H9 (cell line): ENCODE measurements around the gene PDE1A. TPM values are rescaled to one million over a fixed set of nuclear protein-coding genes. Genes with fewer than 3 reads are reported as not detected.

Source experiments
- DNase-seq: peaks from one replicate; pipeline ENCODE4 v3.0.0-alpha.2; 2017
- H2AFZ ChIP-seq: one replicate; pipeline ENCODE4 v1.6.1; 2013; ENCODE audit warnings: mild to moderate bottlenecking, low read length, control low read depth, moderate library complexity
- H2AK5ac ChIP-seq: 2 replicates; pipeline ENCODE4 v1.6.1; 2013; ENCODE audit warnings: low read length, control low read depth, mixed read lengths; ENCODE audit not compliant: insufficient read length
- H2BK120ac ChIP-seq: one replicate; pipeline ENCODE4 v1.6.1; 2013; ENCODE audit warnings: low read depth, mild to moderate bottlenecking, low read length, control low read depth, inconsistent platforms; ENCODE audit not compliant: poor library complexity, severe bottlenecking
- H2BK12ac ChIP-seq: 2 replicates; pipeline ENCODE4 v1.6.1; 2013; ENCODE audit warnings: low read length, control low read depth, mixed read lengths, low read depth; ENCODE audit not compliant: insufficient read length
- H2BK15ac ChIP-seq: 2 replicates; pipeline ENCODE4 v1.6.1; 2013; ENCODE audit warnings: low read depth, low read length, control low read depth
- H2BK20ac ChIP-seq: one replicate; pipeline ENCODE4 v1.6.1; 2013; ENCODE audit warnings: low read depth, mild to moderate bottlenecking, low read length, control low read depth, inconsistent platforms; ENCODE audit not compliant: poor library complexity, severe bottlenecking
- H2BK5ac ChIP-seq: 2 replicates; pipeline ENCODE4 v1.6.1; 2013; ENCODE audit warnings: low read length, control low read depth, mixed read lengths; ENCODE audit not compliant: insufficient read length
- H3K14ac ChIP-seq: 2 replicates; pipeline ENCODE4 v1.6.1; 2013; ENCODE audit warnings: low read length, control low read depth; ENCODE audit not compliant: insufficient read depth
- H3K18ac ChIP-seq: 2 replicates; pipeline ENCODE4 v1.6.1; 2013; ENCODE audit warnings: low read depth, mild to moderate bottlenecking, mixed read lengths, low read length, control low read depth; ENCODE audit not compliant: insufficient read length
- H3K23ac ChIP-seq: 2 replicates; pipeline ENCODE4 v1.6.1; 2013; ENCODE audit warnings: low read length, control low read depth, mixed read lengths, low read depth; ENCODE audit not compliant: insufficient read length
- H3K23me2 ChIP-seq: 2 replicates; pipeline ENCODE4 v1.6.1; 2013; ENCODE audit warnings: low read depth, mild to moderate bottlenecking, mixed read lengths, low read length, control low read depth; ENCODE audit not compliant: insufficient read length, poor library complexity, severe bottlenecking
- H3K27ac ChIP-seq: 2 replicates; pipeline ENCODE4 v1.5.1; 2013; ENCODE audit warnings: low read length, control low read depth, mixed read lengths, low read depth; ENCODE audit not compliant: insufficient read length
- H3K27me3 ChIP-seq: 2 replicates; pipeline ENCODE4 v1.6.1; 2013; ENCODE audit warnings: low read length, control low read depth, inconsistent platforms; ENCODE audit not compliant: insufficient read depth
- H3K4ac ChIP-seq: 2 replicates; pipeline ENCODE4 v1.6.1; 2013; ENCODE audit warnings: low read depth, mild to moderate bottlenecking, control low read depth, inconsistent platforms, low read length, moderate library complexity
- H3K4me1 ChIP-seq: 2 replicates; pipeline ENCODE4 v1.6.1; 2013; ENCODE audit warnings: low read length, control low read depth, inconsistent platforms; ENCODE audit not compliant: insufficient read depth
- H3K4me2 ChIP-seq: 2 replicates; pipeline ENCODE4 v1.6.1; 2013; ENCODE audit warnings: low read length, control low read depth, mixed read lengths; ENCODE audit not compliant: insufficient read length, insufficient read depth
- H3K56ac ChIP-seq: 2 replicates; pipeline ENCODE4 v1.6.1; 2013; ENCODE audit warnings: low read depth, mild to moderate bottlenecking, mixed read lengths, low read length, control low read depth; ENCODE audit not compliant: insufficient read length
- H3K79me1 ChIP-seq: 2 replicates; pipeline ENCODE4 v1.6.1; 2013; ENCODE audit warnings: low read depth, mild to moderate bottlenecking, moderate library complexity, low read length, control low read depth, inconsistent platforms; ENCODE audit not compliant: insufficient read depth, poor library complexity, severe bottlenecking
- H3K79me2 ChIP-seq: 2 replicates; pipeline ENCODE4 v1.6.1; 2013; ENCODE audit warnings: low read length, control low read depth, inconsistent platforms; ENCODE audit not compliant: insufficient read depth
- H3K9ac ChIP-seq: 2 replicates; pipeline ENCODE4 v1.6.1; 2013; ENCODE audit warnings: low read length, control low read depth, mixed read lengths; ENCODE audit not compliant: insufficient read length; ENCODE audit errors: extremely low read depth
- H3K9me3 ChIP-seq: one replicate; pipeline ENCODE4 v1.6.1; 2013; ENCODE audit warnings: low read depth, low read length, inconsistent platforms; ENCODE audit not compliant: control insufficient read depth
- H3T11ph ChIP-seq: one replicate; pipeline ENCODE4 v1.6.1; 2013; ENCODE audit warnings: mild to moderate bottlenecking, low read length, control low read depth, inconsistent platforms
- H4K20me1 ChIP-seq: one replicate; pipeline ENCODE4 v1.6.1; 2013; ENCODE audit not compliant: control insufficient read depth, insufficient read length, insufficient read depth
- H4K5ac ChIP-seq: 2 replicates; pipeline ENCODE4 v1.6.1; 2013; ENCODE audit warnings: low read depth, mild to moderate bottlenecking, mixed read lengths, low read length, control low read depth; ENCODE audit not compliant: insufficient read length
- H4K8ac ChIP-seq: replicated peaks from 2 replicates; pipeline ENCODE4 v1.6.1; 2013; ENCODE audit warnings: low read length, control low read depth, mixed read lengths, low read depth; ENCODE audit not compliant: insufficient read length
- H4K91ac ChIP-seq: 2 replicates; pipeline ENCODE4 v1.6.1; 2013; ENCODE audit warnings: low read depth, mild to moderate bottlenecking, moderate library complexity, mixed read lengths, low read length, control low read depth; ENCODE audit not compliant: insufficient read length
- H3K27ac Mint-ChIP-seq, 3 experiments: 2 replicates in 2 of 3; 3 replicates in 1 of 3; pipeline ENCODE4 v1.8.0; 2020 to 2021; ENCODE audit warnings: mixed read lengths in 3 of 3, mild to moderate bottlenecking in 1 of 3, moderate library complexity in 1 of 3
- H3K27me3 Mint-ChIP-seq: 2 replicates; pipeline ENCODE4 v1.8.0; 2021; ENCODE audit warnings: low read depth, mild to moderate bottlenecking, moderate library complexity, mixed read lengths
- H3K36me3 Mint-ChIP-seq, 3 experiments: 2 replicates in 2 of 3; 3 replicates in 1 of 3; pipeline ENCODE4 v1.8.0; 2020 to 2021; ENCODE audit warnings: low read depth in 3 of 3, mixed read lengths in 3 of 3; ENCODE audit not compliant: insufficient read depth in 1 of 3
- H3K4me1 Mint-ChIP-seq, 2 experiments: 2 replicates each; pipeline ENCODE4 v1.8.0; 2020; ENCODE audit warnings: mixed read lengths in 2 of 2
- H3K4me3 Mint-ChIP-seq, 2 experiments: 2 replicates in 1 of 2; 3 replicates in 1 of 2; pipeline ENCODE4 v1.8.0; 2020 to 2021; ENCODE audit warnings: mild to moderate bottlenecking in 2 of 2, mixed read lengths in 2 of 2, moderate library complexity in 1 of 2
- H3K9me3 Mint-ChIP-seq, 2 experiments: 2 replicates in 1 of 2; 3 replicates in 1 of 2; pipeline ENCODE4 v1.8.0; 2020; ENCODE audit warnings: mild to moderate bottlenecking in 2 of 2, mixed read lengths in 2 of 2, moderate library complexity in 1 of 2
- WGBS: extraction: QIAGEN DNeasy Blood & Tissue Kit; methylation state at CpG from one replicate; pipeline ENCODE4 v1.1.7; 2013; ENCODE audit warnings: missing lambda C conversion rate, low lambda C conversion rate, mixed read lengths; ENCODE audit not compliant: insufficient read length; ENCODE audit errors: extremely low coverage; 5-methylcytosine and 5-hydroxymethylcytosine counted together
- total RNA-seq: library from RNA; stranded (reverse); gene quantifications from 2 replicates; pipeline ENCODE4 v1.2.1, GENCODE V29; 2021
- TF ChIP-seq, protein P1 (sequence below): fragments of 200-600 bp; sonication (generic); conservative IDR thresholded peaks from 3 replicates; pipeline ENCODE4 v1.8.0; 2021; ENCODE audit warnings: antibody characterized with exemption, mild to moderate bottlenecking

PDE1A gene
- total RNA-seq, 1 experiment from 2014 or later, result 0.11 TPM

DNA sequence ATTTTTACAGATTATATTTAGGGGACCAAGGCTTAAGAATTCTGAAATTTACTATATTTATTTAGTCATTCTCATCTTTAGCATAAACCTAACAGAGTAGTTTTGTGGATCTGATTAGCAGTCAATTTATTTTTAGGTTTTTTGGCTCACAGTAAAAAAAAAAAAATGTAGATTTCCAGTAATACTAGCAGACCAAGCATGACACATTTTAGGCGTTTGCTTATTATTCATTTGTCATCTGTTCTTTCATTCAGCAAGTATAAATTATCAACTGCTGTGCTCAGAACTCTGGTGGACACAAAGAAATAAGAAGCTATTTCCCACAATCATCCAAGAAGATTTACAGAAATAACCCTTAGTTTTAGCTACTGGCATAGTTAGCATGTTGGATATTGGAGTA lies 20.6 kb downstream of the PDE1A start:
- no peak overlapping the region for H3K23ac ChIP-seq
- H3K27me3 Mint-ChIP-seq, result no peaks in the 10 kb centered on the region
- H3K79me2 ChIP-seq, result no peaks in the 10 kb centered on the region
- no peak overlapping the region for H2BK20ac ChIP-seq
- no peaks in the 10 kb centered on the region for H3K79me1 ChIP-seq
- no peak overlapping the region for H3K18ac ChIP-seq
- H3K9ac ChIP-seq, result no peak overlapping the region
- H4K8ac ChIP-seq, result no peak overlapping the region
- no peaks in the 10 kb centered on the region; the same call in 1 of the 2 replicates for H3K4me1 ChIP-seq
- no peak overlapping the region for H4K91ac ChIP-seq
- no CpG with 5 or more reads among the region's 1 CpG for WGBS
- H2BK5ac ChIP-seq, result no peak overlapping the region
- no peak overlapping the region for H3K27ac ChIP-seq
- H4K5ac ChIP-seq, result no peak overlapping the region
- H3K4me2 ChIP-seq, result no peak overlapping the region
- H3K23me2 ChIP-seq, result no peaks in the 10 kb centered on the region
- H2BK15ac ChIP-seq, result no peak overlapping the region
- no peaks in the 10 kb centered on the region; a peak in 1 of 5 replicates for H3K9me3 Mint-ChIP-seq
- peaks cover 3 to 4% of the 10 kb centered on the region in 2 experiments; a peak in 1 of 4 replicates for H3K4me1 Mint-ChIP-seq
- H3T11ph ChIP-seq, result no peak overlapping the region
- no peak overlapping the region for H3K4me3 Mint-ChIP-seq
- no peak overlapping the region for H3K14ac ChIP-seq
- no peak for DNase-seq
- H2AFZ ChIP-seq, result no peak overlapping the region
- H3K27me3 ChIP-seq, result no peaks in the 10 kb centered on the region
- TF ChIP-seq, protein P1, sequence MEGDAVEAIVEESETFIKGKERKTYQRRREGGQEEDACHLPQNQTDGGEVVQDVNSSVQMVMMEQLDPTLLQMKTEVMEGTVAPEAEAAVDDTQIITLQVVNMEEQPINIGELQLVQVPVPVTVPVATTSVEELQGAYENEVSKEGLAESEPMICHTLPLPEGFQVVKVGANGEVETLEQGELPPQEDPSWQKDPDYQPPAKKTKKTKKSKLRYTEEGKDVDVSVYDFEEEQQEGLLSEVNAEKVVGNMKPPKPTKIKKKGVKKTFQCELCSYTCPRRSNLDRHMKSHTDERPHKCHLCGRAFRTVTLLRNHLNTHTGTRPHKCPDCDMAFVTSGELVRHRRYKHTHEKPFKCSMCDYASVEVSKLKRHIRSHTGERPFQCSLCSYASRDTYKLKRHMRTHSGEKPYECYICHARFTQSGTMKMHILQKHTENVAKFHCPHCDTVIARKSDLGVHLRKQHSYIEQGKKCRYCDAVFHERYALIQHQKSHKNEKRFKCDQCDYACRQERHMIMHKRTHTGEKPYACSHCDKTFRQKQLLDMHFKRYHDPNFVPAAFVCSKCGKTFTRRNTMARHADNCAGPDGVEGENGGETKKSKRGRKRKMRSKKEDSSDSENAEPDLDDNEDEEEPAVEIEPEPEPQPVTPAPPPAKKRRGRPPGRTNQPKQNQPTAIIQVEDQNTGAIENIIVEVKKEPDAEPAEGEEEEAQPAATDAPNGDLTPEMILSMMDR, result no peak
- no peak overlapping the region for H2AK5ac ChIP-seq
- no peak overlapping the region for H2BK12ac ChIP-seq
- H2BK120ac ChIP-seq, result no peak overlapping the region
- H3K27ac Mint-ChIP-seq, result no peak overlapping the region
- H3K56ac ChIP-seq, result no peak overlapping the region
- H4K20me1 ChIP-seq, result no peaks in the 10 kb centered on the region
- no peaks in the 10 kb centered on the region for H3K36me3 Mint-ChIP-seq
- no peaks in the 10 kb centered on the region for H3K9me3 ChIP-seq
- H3K4ac ChIP-seq, result no peak overlapping the region
